ENCODE data around the gene SPAG16. TPM values are rescaled to one million over a fixed set of nuclear protein-coding genes. Genes with fewer than 3 reads are reported as not detected.

Gene SPAG16
- total RNA-seq, 1 experiment from 2014 or later: 21.5 TPM

GRCh38 chr2:213934560-213934959, 650.3 kb downstream of the SPAG16 start:
- Histone ChIP-seq H3K9me3 (no peaks in the 10 kb centered on the region), H3K36me3 (ENCODE audit: control insufficient read depth, insufficient read depth, low read length) (no peaks in the 10 kb centered on the region), H3K27me3 (replicated peaks; ENCODE audit: control insufficient read depth, insufficient read depth, low read length) (no peaks in the 10 kb centered on the region), H3K4me3 (ENCODE audit: low read depth, low read length) (no peak overlapping the region), H3K4me1 (no peaks in the 10 kb centered on the region)
- Mint-ChIP-seq H3K36me3 (ENCODE audit: insufficient read depth, unreplicated experiment) (no peaks in the 10 kb centered on the region), H3K27me3 (ENCODE audit: insufficient read depth, unreplicated experiment) (no peaks in the 10 kb centered on the region), H3K9me3 (ENCODE audit: unreplicated experiment) (no peaks in the 10 kb centered on the region), H3K4me1 (ENCODE audit: low read depth, unreplicated experiment) (peaks cover under 1% of the 10 kb centered on the region), H3K27ac (ENCODE audit: unreplicated experiment) (no peak overlapping the region), H3K4me3 (ENCODE audit: unreplicated experiment) (no peak overlapping the region)
- intact Hi-C loops (cut with micrococcal nuclease; ENCODE audit: unreplicated experiment): loop anchor here (1.0 kb wide), 2 partner anchors 128 to 683 kb away; no protein-coding TSS in a partner anchor
- ChIA-PET CTCF (no interaction called here), POLR2A (no interaction called here)
- peak; percentile 36 to 43 for TF ChIP-seq CTCF (IDR thresholded peaks at IDR 0.05; ENCODE audit: insufficient read depth in 1 of 2, low read depth in 1 of 2, low read length in 1 of 2, severe bottlenecking in 1 of 2, unreplicated experiment in 1 of 2)
- peak in 1 of 2 experiments; percentile 14 for DNase-seq
- no TSS peak for BruUV-seq (replicated peaks)

DNA sequence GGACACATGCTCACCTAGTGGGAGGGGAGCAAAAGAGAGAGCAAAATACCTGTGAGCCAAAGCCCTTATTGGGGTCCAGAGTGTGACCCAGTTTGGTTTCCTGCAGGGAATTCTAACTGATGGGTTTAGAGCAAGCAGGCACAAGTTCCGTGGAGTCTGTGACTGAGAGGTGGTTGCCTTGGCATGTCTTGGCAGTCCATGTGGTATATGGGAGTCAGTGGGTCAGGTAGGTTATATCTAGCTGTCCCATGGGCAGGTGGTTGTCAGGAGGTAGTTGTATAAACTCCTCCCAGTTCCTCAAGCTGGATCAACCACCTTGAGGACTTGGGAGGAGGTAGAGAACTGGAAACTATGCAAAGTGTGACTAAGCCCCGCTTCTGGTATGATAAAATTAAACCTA, 673.8 kb downstream of the SPAG16 start:
- Histone ChIP-seq H3K27me3 (replicated peaks; ENCODE audit: control insufficient read depth, insufficient read depth, low read length) (no peaks in the 10 kb centered on the region), H3K36me3 (ENCODE audit: control insufficient read depth, insufficient read depth, low read length) (no peaks in the 10 kb centered on the region), H3K9me3 (no peaks in the 10 kb centered on the region), H3K4me1 (no peaks in the 10 kb centered on the region), H3K4me3 (ENCODE audit: low read depth, low read length) (no peak overlapping the region)
- Mint-ChIP-seq H3K27ac (ENCODE audit: unreplicated experiment) (no peak overlapping the region), H3K9me3 (ENCODE audit: unreplicated experiment) (no peaks in the 10 kb centered on the region), H3K36me3 (ENCODE audit: insufficient read depth, unreplicated experiment) (no peaks in the 10 kb centered on the region), H3K4me1 (ENCODE audit: low read depth, unreplicated experiment) (no peaks in the 10 kb centered on the region), H3K27me3 (ENCODE audit: insufficient read depth, unreplicated experiment) (no peaks in the 10 kb centered on the region), H3K4me3 (ENCODE audit: unreplicated experiment) (no peak overlapping the region)
- DNase-seq: no peak
- intact Hi-C loops (cut with micrococcal nuclease; ENCODE audit: unreplicated experiment): no loop called here
- TF ChIP-seq CTCF (IDR thresholded peaks at IDR 0.05; ENCODE audit: insufficient read depth in 1 of 2, low read depth in 1 of 2, low read length in 1 of 2, severe bottlenecking in 1 of 2, unreplicated experiment in 1 of 2): no peak
- no TSS peak for BruUV-seq (replicated peaks)
- ChIA-PET CTCF (no interaction called here), POLR2A (no interaction called here)

DNA sequence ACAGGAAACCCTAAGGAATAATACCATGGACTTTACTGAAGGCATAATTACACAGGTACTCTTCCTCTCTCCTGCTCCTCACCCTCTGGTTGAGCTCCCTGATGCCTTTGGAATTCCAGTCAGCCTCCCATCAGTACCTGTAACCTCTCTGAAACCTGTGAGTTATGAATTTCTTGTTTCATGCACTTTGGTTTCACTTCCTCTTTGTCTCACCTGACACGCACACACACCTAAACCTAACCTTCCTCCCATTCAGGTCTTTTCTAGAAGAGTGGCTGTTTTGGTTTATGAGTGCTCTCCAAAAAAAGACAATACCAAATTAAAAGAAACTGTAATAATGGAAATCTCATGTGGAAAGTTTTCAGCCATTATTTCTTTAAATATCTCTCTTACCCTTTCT, 675.3 kb downstream of the SPAG16 start:
- Mint-ChIP-seq H3K4me1 (ENCODE audit: low read depth, unreplicated experiment) (no peaks in the 10 kb centered on the region), H3K9me3 (ENCODE audit: unreplicated experiment) (no peaks in the 10 kb centered on the region), H3K4me3 (ENCODE audit: unreplicated experiment) (no peak overlapping the region), H3K36me3 (ENCODE audit: insufficient read depth, unreplicated experiment) (no peaks in the 10 kb centered on the region), H3K27me3 (ENCODE audit: insufficient read depth, unreplicated experiment) (no peaks in the 10 kb centered on the region), H3K27ac (ENCODE audit: unreplicated experiment) (no peak overlapping the region)
- Histone ChIP-seq H3K36me3 (ENCODE audit: control insufficient read depth, insufficient read depth, low read length) (no peaks in the 10 kb centered on the region), H3K9me3 (no peaks in the 10 kb centered on the region), H3K27me3 (replicated peaks; ENCODE audit: control insufficient read depth, insufficient read depth, low read length) (no peaks in the 10 kb centered on the region), H3K4me1 (no peaks in the 10 kb centered on the region), H3K4me3 (ENCODE audit: low read depth, low read length) (no peak overlapping the region)
- no peak for DNase-seq
- intact Hi-C loops (cut with micrococcal nuclease; ENCODE audit: unreplicated experiment): no loop called here
- CTCF ChIA-PET: no interaction called here
- BruUV-seq (replicated peaks): no TSS peak
- TF ChIP-seq CTCF (IDR thresholded peaks at IDR 0.05; ENCODE audit: insufficient read depth in 1 of 2, low read depth in 1 of 2, low read length in 1 of 2, severe bottlenecking in 1 of 2, unreplicated experiment in 1 of 2): no peak
- POLR2A ChIA-PET: no interaction called here
